HCT116 (cell line): ENCODE data around the gene SLC12A8. TPM values are rescaled to one million over a fixed set of nuclear protein-coding genes. Genes with fewer than 3 reads are reported as not detected.

ENCODE experiments used
- ATAC-seq: fragments of 200-7000 bp; cut with Tn5 transposase; 2 replicates; pipeline ENCODE4 v1.9.1; 2020; ENCODE audit warnings: mild to moderate bottlenecking, moderate library complexity
- BruUV-seq: library from RNA; stranded (reverse); fragments of 400-500 nt; replicated peaks from 2 replicates; lab custom pipeline; 2021; lab: Mats Ljungman, UMichigan
- CTCF ChIA-PET: fragments of 300-600 bp; sonication (Branson Sonifier 250); formaldehyde crosslinking; loops from one replicate; lab custom pipeline; 2021; ENCODE audit warnings: antibody characterized with exemption; lab: Charles Lee
- POLR2A ChIA-PET: fragments of 300-600, 350-600 bp; sonication (Branson Sonifier 250); formaldehyde crosslinking; loops from one replicate; lab custom pipeline; 2021; ENCODE audit warnings: antibody characterized with exemption; lab: Charles Lee
- RAD21 ChIA-PET, 2 experiments: fragments of 300-600 bp; sonication (Branson Sonifier 250); formaldehyde crosslinking; loops; one replicate each; lab custom pipeline; 2023; ENCODE audit warnings: low total read pairs in 2 of 2; ENCODE audit not compliant: uncharacterized antibody in 2 of 2, unreplicated experiment in 2 of 2, low non-redundant PET in 1 of 2; lab: Charles Lee
- DNase-seq: peaks from one replicate; pipeline ENCODE4 v3.0.0-alpha.2; 2010; ENCODE audit warnings: low read depth, low spot score
- H2AFZ ChIP-seq: fragments of 200-600 bp; shearing (Covaris generic), sonication (generic); 2 replicates; pipeline ENCODE4 v1.6.1; 2017; ENCODE audit warnings: low read depth, mixed run types, mixed read lengths, antibody characterized with exemption, low read length; ENCODE audit not compliant: poor library complexity, severe bottlenecking
- H3K27ac ChIP-seq: 2 replicates; pipeline ENCODE4 v1.5.1; 2012; ENCODE audit warnings: low read depth, low read length
- H3K27me3 ChIP-seq: fragments of 200-600 bp; sonication (generic); 2 replicates; pipeline ENCODE4 v1.6.1; 2016; ENCODE audit warnings: mixed run types, low read length, mixed read lengths; ENCODE audit not compliant: insufficient read depth
- H3K36me3 ChIP-seq, 2 experiments: fragments of 200-500 bp in 1 of 2; fragments of 200-600 bp in 1 of 2; sonication (Bioruptor generic) in 1 of 2; sonication (generic) in 1 of 2; 2 replicates each; pipeline versions ENCODE4 v1.5.1 to v1.6.1; 2014 to 2016; ENCODE audit warnings: low read length in 2 of 2, inconsistent platforms in 1 of 2, mixed read lengths in 1 of 2, mixed run types in 1 of 2; ENCODE audit not compliant: insufficient read depth in 2 of 2, control insufficient read depth in 1 of 2
- H3K4me1 ChIP-seq, 2 experiments: fragments of 200-600 bp in 1 of 2; sonication (generic) in 1 of 2; 2 replicates each; pipeline versions ENCODE4 v1.5.1 to v1.6.1; 2012 to 2017; ENCODE audit warnings: low read length in 2 of 2, inconsistent platforms in 1 of 2, mild to moderate bottlenecking in 1 of 2, mixed read lengths in 1 of 2, mixed run types in 1 of 2, moderate library complexity in 1 of 2; ENCODE audit not compliant: insufficient read depth in 2 of 2, control insufficient read depth in 1 of 2
- H3K4me2 ChIP-seq: fragments of 200-600 bp; sonication (generic); 2 replicates; pipeline ENCODE4 v1.6.1; 2017; ENCODE audit warnings: mixed run types, low read length, mixed read lengths
- H3K4me3 ChIP-seq, 2 experiments: fragments of 200-600 bp in 1 of 2; sonication (generic) in 1 of 2; replicated peaks in 1 of 2; 2 replicates each; pipeline ENCODE4 v1.5.1; 2011 to 2016; ENCODE audit warnings: low read length in 2 of 2, control low read depth in 1 of 2, low read depth in 1 of 2, mild to moderate bottlenecking in 1 of 2, mixed read lengths in 1 of 2, mixed run types in 1 of 2
- H3K79me2 ChIP-seq: fragments of 200-600 bp; sonication (generic); 2 replicates; pipeline ENCODE4 v1.6.1; 2017; ENCODE audit warnings: mild to moderate bottlenecking, mixed run types, low read length, moderate library complexity, mixed read lengths; ENCODE audit not compliant: insufficient read depth
- H3K9ac ChIP-seq: fragments of 200-600 bp; sonication (generic); 2 replicates; pipeline ENCODE4 v1.6.1; 2016; ENCODE audit warnings: low read length, mixed read lengths
- H3K9me2 ChIP-seq: fragments of 200-600 bp; sonication (generic), shearing (Covaris generic); 2 replicates; pipeline ENCODE4 v1.6.1; 2017; ENCODE audit warnings: mixed run types, mild to moderate bottlenecking, moderate library complexity; ENCODE audit not compliant: insufficient read depth
- H3K9me3 ChIP-seq, 2 experiments: fragments of 200-500 bp in 1 of 2; fragments of 200-600 bp in 1 of 2; sonication (Bioruptor generic) in 1 of 2; sonication (generic) in 1 of 2; 2 replicates each; pipeline ENCODE4 v1.6.1; 2014 to 2017; ENCODE audit warnings: low read length in 2 of 2, mixed read lengths in 2 of 2, inconsistent platforms in 1 of 2, low read depth in 1 of 2, mild to moderate bottlenecking in 1 of 2, mixed run types in 1 of 2, moderate library complexity in 1 of 2; ENCODE audit not compliant: control insufficient read depth in 1 of 2, insufficient read depth in 1 of 2
- H4K20me1 ChIP-seq: fragments of 200-600 bp; sonication (generic), shearing (Covaris generic); 2 replicates; pipeline ENCODE4 v1.6.1; 2017; ENCODE audit warnings: mixed run types, mild to moderate bottlenecking, moderate library complexity; ENCODE audit not compliant: insufficient read depth
- CBX3 ChIP-seq: IDR thresholded peaks from 2 replicates; pipeline ENCODE4 v1.6.1; 2012; ENCODE audit warnings: low read depth
- CEBPB ChIP-seq: IDR thresholded peaks from 2 replicates; pipeline ENCODE4 v1.6.1; 2012; ENCODE audit warnings: low read depth
- ELF1 ChIP-seq: IDR thresholded peaks from 2 replicates; pipeline ENCODE4 v1.6.1; 2012; ENCODE audit warnings: low read depth, borderline replicate concordance
- EZH2 ChIP-seq: fragments of 200-600 bp; sonication (generic); IDR thresholded peaks from 2 replicates; pipeline ENCODE4 v1.6.1; 2017; ENCODE audit warnings: antibody characterized with exemption, mixed run types
- EZH2phosphoT487 ChIP-seq: fragments of 200-600 bp; IDR thresholded peaks from 2 replicates; pipeline ENCODE4 v1.6.1; 2018; ENCODE audit warnings: antibody characterized with exemption, borderline replicate concordance
- FOSL1 ChIP-seq: IDR thresholded peaks from 2 replicates; pipeline ENCODE4 v1.6.1; 2012; ENCODE audit warnings: low read depth
- MAX ChIP-seq: IDR thresholded peaks from 2 replicates; pipeline ENCODE4 v1.6.1; 2012
- POLR2A ChIP-seq: IDR thresholded peaks from 2 replicates; pipeline ENCODE4 v1.7.0; 2011; ENCODE audit warnings: borderline replicate concordance; ENCODE audit not compliant: insufficient read depth, insufficient read length; ENCODE audit errors: extremely low read depth
- SIN3A ChIP-seq: IDR thresholded peaks from 2 replicates; pipeline ENCODE4 v1.6.1; 2012; ENCODE audit warnings: low read depth
- intact Hi-C: fragments of 100-400 bp; cut with micrococcal nuclease; formaldehyde crosslinking; loops from 2 replicates; pipeline ENCODE4 v1.10.0; 2022
- total RNA-seq: library from RNA; stranded (reverse); gene quantifications from one replicate; pipeline ENCODE4 v1.2.1, GENCODE V29; 2021; ENCODE audit not compliant: unreplicated experiment
- TF ChIP-seq, protein P1 (sequence below): IDR thresholded peaks from 2 replicates; pipeline ENCODE4 v1.6.1; 2011; ENCODE audit warnings: mild to moderate bottlenecking, low read length, moderate library complexity; ENCODE audit not compliant: insufficient replicate concordance; ENCODE audit errors: extremely low read depth
- TF ChIP-seq, protein P2 (sequence below), 3 experiments: fragments of 200-600 bp in 1 of 3; sonication (generic) in 1 of 3; IDR thresholded peaks in 2 of 3; conservative IDR thresholded peaks in 1 of 3; 2 replicates each; pipeline ENCODE4 v1.5.1; 2012 to 2017; ENCODE audit warnings: low read depth in 2 of 3, low read length in 2 of 3, antibody characterized with exemption in 1 of 3, borderline replicate concordance in 1 of 3, control low read depth in 1 of 3, mild to moderate bottlenecking in 1 of 3, mixed read lengths in 1 of 3, mixed run types in 1 of 3, moderate library complexity in 1 of 3; ENCODE audit not compliant: insufficient read depth in 1 of 3

Gene SLC12A8
- total RNA-seq, 1 experiment from 2014 or later, result 19.9 TPM

GRCh38 chr3:125232401-125232800, 19.9 kb upstream of the SLC12A8 start:
- no peak overlapping the region for H3K9ac ChIP-seq
- no peaks in the 10 kb centered on the region for H3K4me1 ChIP-seq
- peaks cover 4% of the 10 kb centered on the region in 2 experiments; a peak in 3 of 4 replicates for H3K36me3 ChIP-seq
- no peaks in the 10 kb centered on the region for H3K9me3 ChIP-seq
- H3K4me3 ChIP-seq, result no peak overlapping the region
- ATAC-seq (no peak), DNase-seq (no peak)
- no peak overlapping the region for H3K4me2 ChIP-seq
- intact Hi-C loops, result no loop called here
- H3K27ac ChIP-seq, result no peak overlapping the region
- ChIA-PET CTCF (no interaction called here), POLR2A (interaction anchor here (1.0 kb wide), 1 partner anchor 16 kb away, joined by 3 read pairs; no protein-coding TSS in a partner anchor), RAD21 (no interaction called here)
- no TSS peak for BruUV-seq
- H2AFZ ChIP-seq, result no peak overlapping the region
- H4K20me1 ChIP-seq, result no peaks in the 10 kb centered on the region
- no peaks in the 10 kb centered on the region for H3K27me3 ChIP-seq
- no peaks in the 10 kb centered on the region for H3K79me2 ChIP-seq
- H3K9me2 ChIP-seq, result no peaks in the 10 kb centered on the region
- TF ChIP-seq CEBPB, result no peak
- no peak for TF ChIP-seq CBX3
- TF ChIP-seq ELF1, result no peak
- TF ChIP-seq, protein P1, sequence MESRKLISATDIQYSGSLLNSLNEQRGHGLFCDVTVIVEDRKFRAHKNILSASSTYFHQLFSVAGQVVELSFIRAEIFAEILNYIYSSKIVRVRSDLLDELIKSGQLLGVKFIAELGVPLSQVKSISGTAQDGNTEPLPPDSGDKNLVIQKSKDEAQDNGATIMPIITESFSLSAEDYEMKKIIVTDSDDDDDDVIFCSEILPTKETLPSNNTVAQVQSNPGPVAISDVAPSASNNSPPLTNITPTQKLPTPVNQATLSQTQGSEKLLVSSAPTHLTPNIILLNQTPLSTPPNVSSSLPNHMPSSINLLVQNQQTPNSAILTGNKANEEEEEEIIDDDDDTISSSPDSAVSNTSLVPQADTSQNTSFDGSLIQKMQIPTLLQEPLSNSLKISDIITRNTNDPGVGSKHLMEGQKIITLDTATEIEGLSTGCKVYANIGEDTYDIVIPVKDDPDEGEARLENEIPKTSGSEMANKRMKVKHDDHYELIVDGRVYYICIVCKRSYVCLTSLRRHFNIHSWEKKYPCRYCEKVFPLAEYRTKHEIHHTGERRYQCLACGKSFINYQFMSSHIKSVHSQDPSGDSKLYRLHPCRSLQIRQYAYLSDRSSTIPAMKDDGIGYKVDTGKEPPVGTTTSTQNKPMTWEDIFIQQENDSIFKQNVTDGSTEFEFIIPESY, result no peak
- TF ChIP-seq EZH2, result no peak
- TF ChIP-seq SIN3A, result no peak
- TF ChIP-seq EZH2phosphoT487, result no peak
- TF ChIP-seq, all 23 proteins: peak for 0

GRCh38 chr3:125231895-125232294, 19.3 kb upstream of the SLC12A8 start:
- H3K9me3 ChIP-seq, result no peaks in the 10 kb centered on the region
- H3K27ac ChIP-seq, result no peak overlapping the region
- H3K4me1 ChIP-seq, result no peaks in the 10 kb centered on the region
- no peak overlapping the region for H3K9ac ChIP-seq
- BruUV-seq, result no TSS peak
- H4K20me1 ChIP-seq, result no peaks in the 10 kb centered on the region
- peaks cover 4% of the 10 kb centered on the region in 2 experiments; a peak in 3 of 4 replicates for H3K36me3 ChIP-seq
- RAD21 ChIA-PET, result no interaction called here
- H3K27me3 ChIP-seq, result no peaks in the 10 kb centered on the region
- intact Hi-C loops, result no loop called here
- H3K4me3 ChIP-seq, result no peak overlapping the region
- POLR2A ChIA-PET, result interaction anchor here (1.0 kb wide), 1 partner anchor 16 kb away, joined by 3 read pairs; no protein-coding TSS in a partner anchor
- no peaks in the 10 kb centered on the region for H3K9me2 ChIP-seq
- ATAC-seq (no peak), DNase-seq (no peak)
- no peaks in the 10 kb centered on the region for H3K79me2 ChIP-seq
- no peak overlapping the region for H2AFZ ChIP-seq
- CTCF ChIA-PET, result no interaction called here
- H3K4me2 ChIP-seq, result no peak overlapping the region
- no peak for TF ChIP-seq ELF1
- 0 out of 2 replicates have a peak, but pooled peaks have one; percentile 9 for TF ChIP-seq FOSL1
- no peak for TF ChIP-seq MAX
- TF ChIP-seq POLR2A, result no peak
- TF ChIP-seq, protein P2, sequence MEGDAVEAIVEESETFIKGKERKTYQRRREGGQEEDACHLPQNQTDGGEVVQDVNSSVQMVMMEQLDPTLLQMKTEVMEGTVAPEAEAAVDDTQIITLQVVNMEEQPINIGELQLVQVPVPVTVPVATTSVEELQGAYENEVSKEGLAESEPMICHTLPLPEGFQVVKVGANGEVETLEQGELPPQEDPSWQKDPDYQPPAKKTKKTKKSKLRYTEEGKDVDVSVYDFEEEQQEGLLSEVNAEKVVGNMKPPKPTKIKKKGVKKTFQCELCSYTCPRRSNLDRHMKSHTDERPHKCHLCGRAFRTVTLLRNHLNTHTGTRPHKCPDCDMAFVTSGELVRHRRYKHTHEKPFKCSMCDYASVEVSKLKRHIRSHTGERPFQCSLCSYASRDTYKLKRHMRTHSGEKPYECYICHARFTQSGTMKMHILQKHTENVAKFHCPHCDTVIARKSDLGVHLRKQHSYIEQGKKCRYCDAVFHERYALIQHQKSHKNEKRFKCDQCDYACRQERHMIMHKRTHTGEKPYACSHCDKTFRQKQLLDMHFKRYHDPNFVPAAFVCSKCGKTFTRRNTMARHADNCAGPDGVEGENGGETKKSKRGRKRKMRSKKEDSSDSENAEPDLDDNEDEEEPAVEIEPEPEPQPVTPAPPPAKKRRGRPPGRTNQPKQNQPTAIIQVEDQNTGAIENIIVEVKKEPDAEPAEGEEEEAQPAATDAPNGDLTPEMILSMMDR (IDR thresholded peaks at IDR 0.05 in 2 of 3, conservative IDR thresholded peaks at IDR 0.05 in 1 of 3; ENCODE audit: borderline replicate concordance in 1 of 3, insufficient read depth in 1 of 3, low read depth in 2 of 3, low read length in 2 of 3), result no peak
- no peak for TF ChIP-seq CEBPB
